ENCODE results near the gene TCN2.
A peak's percentile ranks its signal among the peaks of the same experiment; 100 is the strongest.
"Not testable (repeated sequence)": the region's sequence is repeated elsewhere in the genome, so short reads cannot be mapped to it uniquely, and the experiment has no call there.

Gene TCN2

GRCh38 chr22:30591588-30592359, 15.2 kb upstream of the TCN2 start, which contains the start of gene PES1 (continued):
- TF ChIP-seq ZBTB6 (tag by site-specific recombination; IDR thresholded peaks at IDR 0.05), result no peak; the same call in 1 of the 2 replicates
- TF ChIP-seq ZXDB (tag by site-specific recombination; IDR thresholded peaks at IDR 0.05), result peak; percentile 93
- 0 out of 2 replicates have a peak, but pooled peaks have one; percentile 12 for TF ChIP-seq ZNF366 (tag by site-specific recombination; conservative IDR thresholded peaks at IDR 0.05)
- TF ChIP-seq ZNF660 (tag by site-specific recombination; IDR thresholded peaks at IDR 0.05), result peak; percentile 86; the same call in 1 of the 2 replicates
- TF ChIP-seq ZFHX2 (tag by site-specific recombination; conservative IDR thresholded peaks at IDR 0.05), result peak; percentile 87

- H3K27ac ChIP-seq (ENCODE audit: extremely low read depth, low read depth, low read length); H3K4me1 ChIP-seq (ENCODE audit: control insufficient read depth, insufficient read depth, low read length); H3K9me3 ChIP-seq (ENCODE audit: control insufficient read depth, insufficient read depth, low read depth, low read length); H3K4me3 ChIP-seq (ENCODE audit: low read depth, low read length): not testable (repeated sequence)
- ChIA-PET CTCF (interaction anchor here (0.6 to 1.4 kb wide), 5 partner anchors 9 to 639 kb away, joined by 3 to 12 read pairs (median 4); no protein-coding TSS in a partner anchor), POLR2A (interaction anchor here (0.6 to 1.4 kb wide), 5 partner anchors 18 to 377 kb away, joined by 3 to 7 read pairs (median 4); partner anchors contain the start of genes GAL3ST1, MORC2, SEC14L2 and TUG1)
- peaks cover 13 to 28% of the 10 kb centered on the region in 2 experiments for H3K36me3 ChIP-seq (ENCODE audit: control insufficient read depth in 2 of 2, insufficient read depth in 1 of 2, low read length in 2 of 2)
- TF ChIP-seq ZNF18 (tag by site-specific recombination; IDR thresholded peaks at IDR 0.05), result peak; percentile 78; the same call in 1 of the 2 replicates
- 0 out of 2 replicates have a peak, but pooled peaks have one; percentile 18 for TF ChIP-seq ZNF366 (tag by site-specific recombination; conservative IDR thresholded peaks at IDR 0.05)
- TF ChIP-seq ZNF785 (tag by site-specific recombination; IDR thresholded peaks at IDR 0.05), result peak; percentile 62; the same call in 1 of the 2 replicates
- 0 out of 2 replicates have a peak, but pooled peaks have one; percentile 50 for TF ChIP-seq ZSCAN23 (tag by site-specific recombination; IDR thresholded peaks at IDR 0.05)
- TF ChIP-seq ZNF2 (tag by site-specific recombination; IDR thresholded peaks at IDR 0.05), result 0 out of 2 replicates have a peak, but pooled peaks have one; percentile 23
- TF ChIP-seq ZNF580 (tag by site-specific recombination; IDR thresholded peaks at IDR 0.05), result peak; percentile 39; the same call in 1 of the 2 replicates
These were observed 14.6 kb upstream of the TCN2 start for GRCh38 chr22:30592360-30592713.

GRCh38 chr22:30596199-30596598, 10.8 kb upstream of the TCN2 start:
- Histone ChIP-seq H3K36me3 (ENCODE audit: control insufficient read depth in 2 of 2, insufficient read depth in 1 of 2, low read length in 2 of 2) (no peaks in the 10 kb centered on the region), H3K27ac (ENCODE audit: extremely low read depth, low read depth, low read length) (no peak overlapping the region), H3K4me1 (ENCODE audit: control insufficient read depth, insufficient read depth, low read length) (no peaks in the 10 kb centered on the region), H3K9me3 (ENCODE audit: control insufficient read depth, insufficient read depth, low read depth, low read length) (no peaks in the 10 kb centered on the region), H3K4me3 (ENCODE audit: low read depth, low read length) (no peak overlapping the region)
- TF ChIP-seq ZNF292 (tag by site-specific recombination; IDR thresholded peaks at IDR 0.05; ENCODE audit: borderline replicate concordance, low read depth) (no peak), ZFP69B (tag by site-specific recombination; IDR thresholded peaks at IDR 0.05) (no peak), INSM2 (tag by site-specific recombination; IDR thresholded peaks at IDR 0.05) (no peak), ZNF37A (tag by site-specific recombination; IDR thresholded peaks at IDR 0.05) (no peak), FEZF1 (tag by site-specific recombination; IDR thresholded peaks at IDR 0.05) (no peak), ZNF23 (tag by site-specific recombination; IDR thresholded peaks at IDR 0.05; ENCODE audit: borderline replicate concordance) (no peak), ZNF791 (tag by site-specific recombination; IDR thresholded peaks at IDR 0.05) (no peak), MZF1 (tag by site-specific recombination; IDR thresholded peaks at IDR 0.05; ENCODE audit: borderline replicate concordance) (no peak), ZBTB1 (tag by site-specific recombination; IDR thresholded peaks at IDR 0.05) (no peak), ZNF785 (tag by site-specific recombination; IDR thresholded peaks at IDR 0.05) (no peak), ZNF223 (tag by site-specific recombination; IDR thresholded peaks at IDR 0.05) (no peak), EGR2 (tag by site-specific recombination; IDR thresholded peaks at IDR 0.05; ENCODE audit: low read depth) (no peak), ZNF585B (tag by site-specific recombination; IDR thresholded peaks at IDR 0.05) (no peak), ZNF302 (tag by site-specific recombination; IDR thresholded peaks at IDR 0.05; ENCODE audit: low read depth) (no peak), ZNF423 (tag by site-specific recombination; IDR thresholded peaks at IDR 0.05) (no peak), ZFP37 (tag by site-specific recombination; IDR thresholded peaks at IDR 0.05) (no peak), ZNF449 (tag by site-specific recombination; IDR thresholded peaks at IDR 0.05) (no peak), ZNF112 (tag by site-specific recombination; IDR thresholded peaks at IDR 0.05) (no peak)
- CTCF ChIA-PET, result interaction anchor here (1.1 kb wide), 1 partner anchor 8 kb away, joined by 4 read pairs; no protein-coding TSS in a partner anchor
- POLR2A ChIA-PET, result no interaction called here
